Fibroblast of villous mesenchyme (primary cell): Measurements from ENCODE around the gene PODXL. TPM values are rescaled to one million over a fixed set of nuclear protein-coding genes. Genes with fewer than 3 reads are reported as not detected.

ENCODE experiments used
- DNase-seq: peaks from one replicate; pipeline ENCODE4 v3.0.0-alpha.2; 2010; ENCODE audit warnings: low read depth
- H3K4me3 ChIP-seq: 2 replicates; pipeline ENCODE4 v1.5.1; 2011; ENCODE audit warnings: low read depth, mild to moderate bottlenecking, low read length
- total RNA-seq: library from RNA; depleted of rRNA; stranded (reverse); fragments of >200 nt; gene quantifications from 2 replicates; pipeline ENCODE4 v1.2.3, GENCODE V29; 2012
- TF ChIP-seq, protein P1 (sequence below): IDR thresholded peaks from 2 replicates; pipeline ENCODE4 v1.5.1; 2012; ENCODE audit warnings: low read depth, mild to moderate bottlenecking, low read length; ENCODE audit not compliant: insufficient read depth

Gene PODXL
- total RNA-seq, 1 donor: 17.3 TPM

DNA sequence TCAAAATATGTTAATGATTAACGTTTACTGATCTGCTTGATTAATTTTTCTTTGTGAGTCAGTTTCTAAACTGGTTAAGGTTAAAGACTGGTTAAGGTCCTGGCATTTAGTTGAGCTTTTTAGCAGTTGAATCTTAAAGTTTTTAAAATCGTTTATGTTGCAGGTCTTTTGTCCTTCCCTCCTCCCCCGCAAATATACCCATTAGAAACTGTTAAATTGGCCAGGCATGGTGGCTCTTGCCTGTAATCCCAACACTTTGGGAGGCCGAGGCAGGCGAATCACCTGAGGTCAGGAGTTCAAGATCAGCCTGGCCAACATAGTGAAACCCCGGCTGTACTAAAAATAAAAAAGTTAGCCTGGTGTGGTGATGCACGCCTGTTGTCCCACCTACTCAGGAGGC lies 100.9 kb downstream of the PODXL start:
- DNase-seq: no peak
- TF ChIP-seq, protein P1, sequence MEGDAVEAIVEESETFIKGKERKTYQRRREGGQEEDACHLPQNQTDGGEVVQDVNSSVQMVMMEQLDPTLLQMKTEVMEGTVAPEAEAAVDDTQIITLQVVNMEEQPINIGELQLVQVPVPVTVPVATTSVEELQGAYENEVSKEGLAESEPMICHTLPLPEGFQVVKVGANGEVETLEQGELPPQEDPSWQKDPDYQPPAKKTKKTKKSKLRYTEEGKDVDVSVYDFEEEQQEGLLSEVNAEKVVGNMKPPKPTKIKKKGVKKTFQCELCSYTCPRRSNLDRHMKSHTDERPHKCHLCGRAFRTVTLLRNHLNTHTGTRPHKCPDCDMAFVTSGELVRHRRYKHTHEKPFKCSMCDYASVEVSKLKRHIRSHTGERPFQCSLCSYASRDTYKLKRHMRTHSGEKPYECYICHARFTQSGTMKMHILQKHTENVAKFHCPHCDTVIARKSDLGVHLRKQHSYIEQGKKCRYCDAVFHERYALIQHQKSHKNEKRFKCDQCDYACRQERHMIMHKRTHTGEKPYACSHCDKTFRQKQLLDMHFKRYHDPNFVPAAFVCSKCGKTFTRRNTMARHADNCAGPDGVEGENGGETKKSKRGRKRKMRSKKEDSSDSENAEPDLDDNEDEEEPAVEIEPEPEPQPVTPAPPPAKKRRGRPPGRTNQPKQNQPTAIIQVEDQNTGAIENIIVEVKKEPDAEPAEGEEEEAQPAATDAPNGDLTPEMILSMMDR: no peak

GRCh38 chr7:131455001-131455400 lies 101.4 kb downstream of the PODXL start:
- no peak for DNase-seq
- TF ChIP-seq, protein P1: no peak
- H3K4me3 ChIP-seq: no peak overlapping the region

More for the DNA sequence above, 100.9 kb downstream of the PODXL start:
- H3K4me3 ChIP-seq: no peak overlapping the region

- no peak overlapping the region for H3K4me3 ChIP-seq
- TF ChIP-seq, protein P1: no peak
Measured at GRCh38 chr7:131454498-131454897, 101.9 kb downstream of the PODXL start.

More at GRCh38 chr7:131454498-131454897, 101.9 kb downstream of the PODXL start:
- DNase-seq: no peak

Other genes with a start within 250 kb of the PODXL start
- gene MKLN1, start 228.8 kb downstream of the PODXL start, total RNA-seq: 44.1 and 72.5 TPM in 2 replicates